HCT116 (cell line): ENCODE results near the gene COL19A1. TPM values are rescaled to one million over a fixed set of nuclear protein-coding genes. Genes with fewer than 3 reads are reported as not detected.

ENCODE experiments used
- ATAC-seq: fragments of 200-7000 bp; cut with Tn5 transposase; 2 replicates; pipeline ENCODE4 v1.9.1; 2020; ENCODE audit warnings: mild to moderate bottlenecking, moderate library complexity
- BruUV-seq: library from RNA; stranded (reverse); fragments of 400-500 nt; replicated peaks from 2 replicates; lab custom pipeline; 2021; lab: Mats Ljungman, UMichigan
- CTCF ChIA-PET: fragments of 300-600 bp; sonication (Branson Sonifier 250); formaldehyde crosslinking; loops from one replicate; lab custom pipeline; 2021; ENCODE audit warnings: antibody characterized with exemption; lab: Charles Lee
- POLR2A ChIA-PET: fragments of 300-600, 350-600 bp; sonication (Branson Sonifier 250); formaldehyde crosslinking; loops from one replicate; lab custom pipeline; 2021; ENCODE audit warnings: antibody characterized with exemption; lab: Charles Lee
- RAD21 ChIA-PET, 2 experiments: fragments of 300-600 bp; sonication (Branson Sonifier 250); formaldehyde crosslinking; loops; one replicate each; lab custom pipeline; 2023; ENCODE audit warnings: low total read pairs in 2 of 2; ENCODE audit not compliant: uncharacterized antibody in 2 of 2, unreplicated experiment in 2 of 2, low non-redundant PET in 1 of 2; lab: Charles Lee
- DNase-seq: peaks from one replicate; pipeline ENCODE4 v3.0.0-alpha.2; 2010; ENCODE audit warnings: low read depth, low spot score
- H2AFZ ChIP-seq: fragments of 200-600 bp; shearing (Covaris generic), sonication (generic); 2 replicates; pipeline ENCODE4 v1.6.1; 2017; ENCODE audit warnings: low read depth, mixed run types, mixed read lengths, antibody characterized with exemption, low read length; ENCODE audit not compliant: poor library complexity, severe bottlenecking
- H3K27ac ChIP-seq: 2 replicates; pipeline ENCODE4 v1.5.1; 2012; ENCODE audit warnings: low read depth, low read length
- H3K27me3 ChIP-seq: fragments of 200-600 bp; sonication (generic); 2 replicates; pipeline ENCODE4 v1.6.1; 2016; ENCODE audit warnings: mixed run types, low read length, mixed read lengths; ENCODE audit not compliant: insufficient read depth
- H3K36me3 ChIP-seq, 2 experiments: fragments of 200-500 bp in 1 of 2; fragments of 200-600 bp in 1 of 2; sonication (Bioruptor generic) in 1 of 2; sonication (generic) in 1 of 2; 2 replicates each; pipeline versions ENCODE4 v1.5.1 to v1.6.1; 2014 to 2016; ENCODE audit warnings: low read length in 2 of 2, inconsistent platforms in 1 of 2, mixed read lengths in 1 of 2, mixed run types in 1 of 2; ENCODE audit not compliant: insufficient read depth in 2 of 2, control insufficient read depth in 1 of 2
- H3K4me1 ChIP-seq, 2 experiments: fragments of 200-600 bp in 1 of 2; sonication (generic) in 1 of 2; 2 replicates each; pipeline versions ENCODE4 v1.5.1 to v1.6.1; 2012 to 2017; ENCODE audit warnings: low read length in 2 of 2, inconsistent platforms in 1 of 2, mild to moderate bottlenecking in 1 of 2, mixed read lengths in 1 of 2, mixed run types in 1 of 2, moderate library complexity in 1 of 2; ENCODE audit not compliant: insufficient read depth in 2 of 2, control insufficient read depth in 1 of 2
- H3K4me2 ChIP-seq: fragments of 200-600 bp; sonication (generic); 2 replicates; pipeline ENCODE4 v1.6.1; 2017; ENCODE audit warnings: mixed run types, low read length, mixed read lengths
- H3K4me3 ChIP-seq, 2 experiments: fragments of 200-600 bp in 1 of 2; sonication (generic) in 1 of 2; replicated peaks in 1 of 2; 2 replicates each; pipeline ENCODE4 v1.5.1; 2011 to 2016; ENCODE audit warnings: low read length in 2 of 2, control low read depth in 1 of 2, low read depth in 1 of 2, mild to moderate bottlenecking in 1 of 2, mixed read lengths in 1 of 2, mixed run types in 1 of 2
- H3K79me2 ChIP-seq: fragments of 200-600 bp; sonication (generic); 2 replicates; pipeline ENCODE4 v1.6.1; 2017; ENCODE audit warnings: mild to moderate bottlenecking, mixed run types, low read length, moderate library complexity, mixed read lengths; ENCODE audit not compliant: insufficient read depth
- H3K9ac ChIP-seq: fragments of 200-600 bp; sonication (generic); 2 replicates; pipeline ENCODE4 v1.6.1; 2016; ENCODE audit warnings: low read length, mixed read lengths
- H3K9me2 ChIP-seq: fragments of 200-600 bp; sonication (generic), shearing (Covaris generic); 2 replicates; pipeline ENCODE4 v1.6.1; 2017; ENCODE audit warnings: mixed run types, mild to moderate bottlenecking, moderate library complexity; ENCODE audit not compliant: insufficient read depth
- H3K9me3 ChIP-seq, 2 experiments: fragments of 200-500 bp in 1 of 2; fragments of 200-600 bp in 1 of 2; sonication (Bioruptor generic) in 1 of 2; sonication (generic) in 1 of 2; 2 replicates each; pipeline ENCODE4 v1.6.1; 2014 to 2017; ENCODE audit warnings: low read length in 2 of 2, mixed read lengths in 2 of 2, inconsistent platforms in 1 of 2, low read depth in 1 of 2, mild to moderate bottlenecking in 1 of 2, mixed run types in 1 of 2, moderate library complexity in 1 of 2; ENCODE audit not compliant: control insufficient read depth in 1 of 2, insufficient read depth in 1 of 2
- H4K20me1 ChIP-seq: fragments of 200-600 bp; sonication (generic), shearing (Covaris generic); 2 replicates; pipeline ENCODE4 v1.6.1; 2017; ENCODE audit warnings: mixed run types, mild to moderate bottlenecking, moderate library complexity; ENCODE audit not compliant: insufficient read depth
- CBX3 ChIP-seq: IDR thresholded peaks from 2 replicates; pipeline ENCODE4 v1.6.1; 2012; ENCODE audit warnings: low read depth
- EGR1 ChIP-seq: IDR thresholded peaks from 2 replicates; pipeline ENCODE4 v1.6.1; 2012; ENCODE audit warnings: low read depth
- ELF1 ChIP-seq: IDR thresholded peaks from 2 replicates; pipeline ENCODE4 v1.6.1; 2012; ENCODE audit warnings: low read depth, borderline replicate concordance
- EZH2 ChIP-seq: fragments of 200-600 bp; sonication (generic); IDR thresholded peaks from 2 replicates; pipeline ENCODE4 v1.6.1; 2017; ENCODE audit warnings: antibody characterized with exemption, mixed run types
- EZH2phosphoT487 ChIP-seq: fragments of 200-600 bp; IDR thresholded peaks from 2 replicates; pipeline ENCODE4 v1.6.1; 2018; ENCODE audit warnings: antibody characterized with exemption, borderline replicate concordance
- FOSL1 ChIP-seq: IDR thresholded peaks from 2 replicates; pipeline ENCODE4 v1.6.1; 2012; ENCODE audit warnings: low read depth
- POLR2A ChIP-seq: IDR thresholded peaks from 2 replicates; pipeline ENCODE4 v1.7.0; 2011; ENCODE audit warnings: borderline replicate concordance; ENCODE audit not compliant: insufficient read depth, insufficient read length; ENCODE audit errors: extremely low read depth
- SP1 ChIP-seq: IDR thresholded peaks from 2 replicates; pipeline ENCODE4 v1.6.1; 2012; ENCODE audit warnings: low read depth
- SRF ChIP-seq: IDR thresholded peaks from 2 replicates; pipeline ENCODE4 v1.6.1; 2012; ENCODE audit warnings: low read depth
- TCF7L2 ChIP-seq: IDR thresholded peaks from 2 replicates; pipeline ENCODE4 v1.7.0; 2011; ENCODE audit warnings: borderline replicate concordance, inconsistent platforms; ENCODE audit not compliant: insufficient read depth, insufficient read length; ENCODE audit errors: extremely low read depth
- ZNF274 ChIP-seq: fragments of 200-500 bp; sonication (Bioruptor generic); IDR thresholded peaks from 2 replicates; pipeline ENCODE4 v1.6.1; 2014; ENCODE audit warnings: mild to moderate bottlenecking, low read depth, low read length, inconsistent platforms
- intact Hi-C: fragments of 100-400 bp; cut with micrococcal nuclease; formaldehyde crosslinking; loops from 2 replicates; pipeline ENCODE4 v1.10.0; 2022
- total RNA-seq: library from RNA; stranded (reverse); gene quantifications from one replicate; pipeline ENCODE4 v1.2.1, GENCODE V29; 2021; ENCODE audit not compliant: unreplicated experiment
- TF ChIP-seq, protein P1 (sequence below), 3 experiments: fragments of 200-600 bp in 1 of 3; sonication (generic) in 1 of 3; IDR thresholded peaks in 2 of 3; conservative IDR thresholded peaks in 1 of 3; 2 replicates each; pipeline ENCODE4 v1.5.1; 2012 to 2017; ENCODE audit warnings: low read depth in 2 of 3, low read length in 2 of 3, antibody characterized with exemption in 1 of 3, borderline replicate concordance in 1 of 3, control low read depth in 1 of 3, mild to moderate bottlenecking in 1 of 3, mixed read lengths in 1 of 3, mixed run types in 1 of 3, moderate library complexity in 1 of 3; ENCODE audit not compliant: insufficient read depth in 1 of 3
- TF ChIP-seq, protein P2 (sequence below): IDR thresholded peaks from 2 replicates; pipeline ENCODE4 v1.6.1; 2012; ENCODE audit warnings: low read depth

COL19A1 gene
- total RNA-seq, 1 experiment from 2014 or later: not detected

DNA sequence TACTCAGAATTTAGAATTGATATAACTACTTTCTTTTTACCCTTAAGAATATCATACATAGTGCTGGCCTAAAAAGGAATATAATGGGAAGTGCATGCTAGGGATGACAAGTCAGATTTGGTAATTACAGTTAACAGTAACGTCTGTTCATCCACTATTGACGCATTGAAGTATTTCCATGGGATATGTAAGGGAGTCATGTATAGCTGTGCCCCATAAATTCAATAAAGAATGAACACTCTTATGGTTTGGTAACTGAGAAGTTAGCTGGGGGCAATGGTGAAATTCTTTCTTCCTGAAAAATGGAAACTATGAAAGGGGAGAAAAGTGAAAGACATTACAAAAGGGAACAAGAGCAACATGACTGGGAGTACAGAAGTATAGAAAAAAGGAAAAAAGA lies 2.6 kb upstream of the COL19A1 start:
- Histone ChIP-seq H3K79me2 (no peaks in the 10 kb centered on the region), H3K9me2 (no peaks in the 10 kb centered on the region), H3K9ac (no peak overlapping the region), H3K4me1 (no peaks in the 10 kb centered on the region), H3K27me3 (peaks cover 8% of the 10 kb centered on the region; the same call in 1 of the 2 replicates), H4K20me1 (no peaks in the 10 kb centered on the region), H3K4me3 (no peak overlapping the region), H2AFZ (no peak overlapping the region), H3K4me2 (no peak overlapping the region), H3K27ac (no peak overlapping the region), H3K9me3 (no peaks in the 10 kb centered on the region), H3K36me3 (no peaks in the 10 kb centered on the region)
- BruUV-seq: no TSS peak
- CTCF ChIA-PET: no interaction called here
- intact Hi-C loops: no loop called here
- DNase-seq: no peak
- RAD21 ChIA-PET: no interaction called here
- POLR2A ChIA-PET: no interaction called here
- TF ChIP-seq TCF7L2 (no peak), SRF (no peak), CBX3 (no peak), ZNF274 (no peak), EZH2 (no peak), EZH2phosphoT487 (no peak), POLR2A (no peak), EGR1 (no peak), FOSL1 (no peak), SP1 (no peak), ELF1 (no peak)
- TF ChIP-seq, protein P1, sequence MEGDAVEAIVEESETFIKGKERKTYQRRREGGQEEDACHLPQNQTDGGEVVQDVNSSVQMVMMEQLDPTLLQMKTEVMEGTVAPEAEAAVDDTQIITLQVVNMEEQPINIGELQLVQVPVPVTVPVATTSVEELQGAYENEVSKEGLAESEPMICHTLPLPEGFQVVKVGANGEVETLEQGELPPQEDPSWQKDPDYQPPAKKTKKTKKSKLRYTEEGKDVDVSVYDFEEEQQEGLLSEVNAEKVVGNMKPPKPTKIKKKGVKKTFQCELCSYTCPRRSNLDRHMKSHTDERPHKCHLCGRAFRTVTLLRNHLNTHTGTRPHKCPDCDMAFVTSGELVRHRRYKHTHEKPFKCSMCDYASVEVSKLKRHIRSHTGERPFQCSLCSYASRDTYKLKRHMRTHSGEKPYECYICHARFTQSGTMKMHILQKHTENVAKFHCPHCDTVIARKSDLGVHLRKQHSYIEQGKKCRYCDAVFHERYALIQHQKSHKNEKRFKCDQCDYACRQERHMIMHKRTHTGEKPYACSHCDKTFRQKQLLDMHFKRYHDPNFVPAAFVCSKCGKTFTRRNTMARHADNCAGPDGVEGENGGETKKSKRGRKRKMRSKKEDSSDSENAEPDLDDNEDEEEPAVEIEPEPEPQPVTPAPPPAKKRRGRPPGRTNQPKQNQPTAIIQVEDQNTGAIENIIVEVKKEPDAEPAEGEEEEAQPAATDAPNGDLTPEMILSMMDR (IDR thresholded peaks at IDR 0.05 in 2 of 3, conservative IDR thresholded peaks at IDR 0.05 in 1 of 3; ENCODE audit: borderline replicate concordance in 1 of 3, insufficient read depth in 1 of 3, low read depth in 2 of 3, low read length in 2 of 3): no peak
- TF ChIP-seq, protein P2, sequence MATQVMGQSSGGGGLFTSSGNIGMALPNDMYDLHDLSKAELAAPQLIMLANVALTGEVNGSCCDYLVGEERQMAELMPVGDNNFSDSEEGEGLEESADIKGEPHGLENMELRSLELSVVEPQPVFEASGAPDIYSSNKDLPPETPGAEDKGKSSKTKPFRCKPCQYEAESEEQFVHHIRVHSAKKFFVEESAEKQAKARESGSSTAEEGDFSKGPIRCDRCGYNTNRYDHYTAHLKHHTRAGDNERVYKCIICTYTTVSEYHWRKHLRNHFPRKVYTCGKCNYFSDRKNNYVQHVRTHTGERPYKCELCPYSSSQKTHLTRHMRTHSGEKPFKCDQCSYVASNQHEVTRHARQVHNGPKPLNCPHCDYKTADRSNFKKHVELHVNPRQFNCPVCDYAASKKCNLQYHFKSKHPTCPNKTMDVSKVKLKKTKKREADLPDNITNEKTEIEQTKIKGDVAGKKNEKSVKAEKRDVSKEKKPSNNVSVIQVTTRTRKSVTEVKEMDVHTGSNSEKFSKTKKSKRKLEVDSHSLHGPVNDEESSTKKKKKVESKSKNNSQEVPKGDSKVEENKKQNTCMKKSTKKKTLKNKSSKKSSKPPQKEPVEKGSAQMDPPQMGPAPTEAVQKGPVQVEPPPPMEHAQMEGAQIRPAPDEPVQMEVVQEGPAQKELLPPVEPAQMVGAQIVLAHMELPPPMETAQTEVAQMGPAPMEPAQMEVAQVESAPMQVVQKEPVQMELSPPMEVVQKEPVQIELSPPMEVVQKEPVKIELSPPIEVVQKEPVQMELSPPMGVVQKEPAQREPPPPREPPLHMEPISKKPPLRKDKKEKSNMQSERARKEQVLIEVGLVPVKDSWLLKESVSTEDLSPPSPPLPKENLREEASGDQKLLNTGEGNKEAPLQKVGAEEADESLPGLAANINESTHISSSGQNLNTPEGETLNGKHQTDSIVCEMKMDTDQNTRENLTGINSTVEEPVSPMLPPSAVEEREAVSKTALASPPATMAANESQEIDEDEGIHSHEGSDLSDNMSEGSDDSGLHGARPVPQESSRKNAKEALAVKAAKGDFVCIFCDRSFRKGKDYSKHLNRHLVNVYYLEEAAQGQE: no peak
- ATAC-seq: no peak
